Measurements from ENCODE around the gene EEF1G. TPM values are rescaled to one million over a fixed set of nuclear protein-coding genes. Genes with fewer than 3 reads are reported as not detected.

EEF1G gene
- total RNA-seq, 1 experiment from 2014 or later = 1,119 TPM

DNA sequence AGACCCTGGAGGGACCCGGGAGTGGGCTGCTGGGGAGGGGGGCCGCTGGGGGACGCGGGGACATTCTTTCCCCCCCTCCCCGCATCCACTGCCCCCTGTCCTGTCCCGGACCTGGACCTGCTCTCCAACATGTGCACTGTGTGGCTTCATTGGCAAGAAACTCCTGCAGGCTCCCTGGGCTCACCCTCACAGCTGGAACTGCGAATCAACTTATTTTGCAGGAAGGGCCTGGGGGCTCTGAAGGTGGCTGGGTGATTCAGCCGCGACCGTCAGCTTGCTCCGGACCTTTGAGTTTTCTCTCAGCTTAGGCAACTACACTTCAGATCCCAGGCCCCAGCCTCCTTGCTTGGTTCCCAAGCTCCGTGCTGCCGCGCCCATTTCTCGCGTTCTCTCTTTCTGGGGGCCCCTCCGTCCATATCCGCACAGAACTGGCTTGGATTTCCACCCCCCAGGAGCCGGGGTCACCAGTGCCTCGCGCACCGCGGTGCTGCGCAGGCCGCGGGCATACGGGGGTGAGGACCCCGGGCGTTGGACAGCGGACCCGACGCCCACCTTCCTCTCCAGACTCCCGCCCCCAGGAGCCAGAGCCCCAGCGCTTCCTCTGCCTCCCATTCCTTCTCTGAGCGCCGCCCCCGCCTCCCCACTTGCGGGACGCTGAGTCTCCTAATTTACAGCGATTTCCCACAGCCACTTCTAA lies 26.6 kb downstream of the EEF1G start:
- H3K36me3 ChIP-seq (ENCODE audit: control insufficient read depth, insufficient read depth, low read length) = peaks cover 6% of the 10 kb centered on the region; the same call in 1 of the 2 replicates
- DNase-seq (ENCODE audit: low read depth, low spot score) (no peak), ATAC-seq (peak; percentile 19)
- H3K27me3 ChIP-seq (ENCODE audit: control insufficient read depth, insufficient read depth, low read length) = no peaks in the 10 kb centered on the region
- 0 out of 2 replicates have a peak, but pooled peaks have one; percentile 2 for TF ChIP-seq POLR2AphosphoS5 (IDR thresholded peaks at IDR 0.05; ENCODE audit: low read depth, low read length)
- TF ChIP-seq REST (IDR thresholded peaks at IDR 0.05; ENCODE audit: insufficient read depth in 1 of 2, low read depth in 2 of 2, low read length in 1 of 2) = no peak
- no peak for TF ChIP-seq CTCF (IDR thresholded peaks at IDR 0.05)
- peak; percentile 33; the same call in 1 of the 2 replicates for TF ChIP-seq SIN3A (IDR thresholded peaks at IDR 0.05; ENCODE audit: borderline replicate concordance, insufficient read depth, low read depth, low read length)
- TF ChIP-seq TCF7L2 (IDR thresholded peaks at IDR 0.05; ENCODE audit: low read depth, low read length) = no peak
- ChIA-PET CTCF (no interaction called here), POLR2A (interaction anchor here (0.6 to 1.2 kb wide), 8 partner anchors 10 to 117 kb away, joined by 3 to 7 read pairs (median 6); partner anchors contain the start of genes EEF1G and TUT1)
- intact Hi-C loops (cut with micrococcal nuclease; ENCODE audit: unreplicated experiment) = loop anchor here (10.0 kb wide), 1 partner anchor 152 kb away; no protein-coding TSS in a partner anchor
- no TSS peak for BruUV-seq (replicated peaks)
- in situ Hi-C loops (cut with HindIII; ENCODE audit: low pct_unique_long_range_greater_than_20kb, low sequenced_read_pairs) = no loop called here
- H3K4me3 ChIP-seq (ENCODE audit: low read depth in 2 of 2, low read length in 2 of 2) = peak overlapping the region; percentile 80 to 98
- peak overlapping the region; percentile 91 for H3K27ac ChIP-seq (ENCODE audit: low read length)
- peaks cover 38% of the 10 kb centered on the region for H3K4me1 ChIP-seq (ENCODE audit: control insufficient read depth, insufficient read depth, low read length)
- H3K9me3 ChIP-seq (ENCODE audit: control insufficient read depth, insufficient read depth, low read depth, low read length) = no peaks in the 10 kb centered on the region

- ChIA-PET POLR2A (interaction anchor here (0.6 to 1.2 kb wide), 8 partner anchors 11 to 117 kb away, joined by 3 to 7 read pairs (median 6); partner anchors contain the start of genes EEF1G and TUT1), CTCF (no interaction called here)
- in situ Hi-C loops (cut with HindIII; ENCODE audit: low pct_unique_long_range_greater_than_20kb, low sequenced_read_pairs) = no loop called here
- ATAC-seq (peak; percentile 55), DNase-seq (ENCODE audit: low read depth, low spot score) (no peak)
- H3K27ac ChIP-seq (ENCODE audit: low read length) = peak within 1 kb of the TSS; percentile 96
- H3K9me3 ChIP-seq (ENCODE audit: control insufficient read depth, insufficient read depth, low read depth, low read length) = no peaks in the 10 kb centered on the region
- no peaks in the 10 kb centered on the region for H3K27me3 ChIP-seq (ENCODE audit: control insufficient read depth, insufficient read depth, low read length)
- BruUV-seq (replicated peaks) = no TSS peak
- intact Hi-C loops (cut with micrococcal nuclease; ENCODE audit: unreplicated experiment) = loop anchor here (10.0 kb wide), 1 partner anchor 152 kb away; no protein-coding TSS in a partner anchor
- H3K4me3 ChIP-seq (ENCODE audit: low read depth in 2 of 2, low read length in 2 of 2) = peak within 1 kb of the TSS; percentile 80 to 98
- H3K36me3 ChIP-seq (ENCODE audit: control insufficient read depth, insufficient read depth, low read length) = peaks cover 6% of the 10 kb centered on the region; the same call in 1 of the 2 replicates
- TF ChIP-seq SIN3A (IDR thresholded peaks at IDR 0.05; ENCODE audit: borderline replicate concordance, insufficient read depth, low read depth, low read length) = peak; percentile 94
- peak; percentile 89 for TF ChIP-seq POLR2AphosphoS5 (IDR thresholded peaks at IDR 0.05; ENCODE audit: low read depth, low read length)
- no peak for TF ChIP-seq REST (IDR thresholded peaks at IDR 0.05; ENCODE audit: insufficient read depth in 1 of 2, low read depth in 2 of 2, low read length in 1 of 2)
- peaks cover 38% of the 10 kb centered on the region for H3K4me1 ChIP-seq (ENCODE audit: control insufficient read depth, insufficient read depth, low read length)
Measured at GRCh38 chr11:62546244-62546928, 27.3 kb downstream of the EEF1G start, which contains the start of gene AHNAK. AHNAK (minus strand) TSS chr11:62546806; CDS start chr11:62536098, 10,708 bp downstream.
